GM18858 (cell line): Measurements from ENCODE around the gene PIK3R6.
"Not testable (repeated sequence)": the region's sequence is repeated elsewhere in the genome, so short reads cannot be mapped to it uniquely, and the experiment has no call there.

ENCODE experiments used
- ATAC-seq: cut with Tn5 transposase; IDR thresholded peaks from one replicate; pipeline ENCODE4 v1.9.1; 2021; ENCODE audit not compliant: unreplicated experiment

Gene PIK3R6

GRCh38 chr17:8829036-8829941, 38.2 kb downstream of the PIK3R6 start:
- ATAC-seq, result no peak

GRCh38 chr17:8828517-8828875, 39.0 kb downstream of the PIK3R6 start:
- no peak for ATAC-seq

GRCh38 chr17:8826808-8827435, 40.6 kb downstream of the PIK3R6 start:
- ATAC-seq, result no peak

GRCh38 chr17:8825802-8826201, 41.7 kb downstream of the PIK3R6 start:
- ATAC-seq, result no peak

- no peak for ATAC-seq
Observed at GRCh38 chr17:8823279-8823678, 44.2 kb downstream of the PIK3R6 start.

GRCh38 chr17:8822401-8823035, 45.0 kb downstream of the PIK3R6 start:
- ATAC-seq, result no peak

GRCh38 chr17:8821446-8822105, 45.9 kb downstream of the PIK3R6 start:
- ATAC-seq, result no peak

- ATAC-seq, result no peak
Observed at GRCh38 chr17:8820311-8821010, 47.0 kb downstream of the PIK3R6 start.

- ATAC-seq, result no peak
Observed at GRCh38 chr17:8818654-8819330, 48.7 kb downstream of the PIK3R6 start.

GRCh38 chr17:8818047-8818446, 49.4 kb downstream of the PIK3R6 start:
- no peak for ATAC-seq

GRCh38 chr17:8806926-8807550, 60.4 kb downstream of the PIK3R6 start:
- peak; percentile 83 for ATAC-seq

GRCh38 chr17:8806253-8806925, 61.1 kb downstream of the PIK3R6 start:
- no peak for ATAC-seq

- ATAC-seq, result not testable (repeated sequence)
Observed at GRCh38 chr17:8805396-8805795, 62.1 kb downstream of the PIK3R6 start.

- ATAC-seq, result no peak
Observed at GRCh38 chr17:8803531-8804420, 63.7 kb downstream of the PIK3R6 start.

GRCh38 chr17:8801135-8801840, 66.2 kb downstream of the PIK3R6 start:
- no peak for ATAC-seq

- no peak for ATAC-seq
Observed at GRCh38 chr17:8800656-8801055, 66.8 kb downstream of the PIK3R6 start.

GRCh38 chr17:8799570-8800212, 67.8 kb downstream of the PIK3R6 start:
- no peak for ATAC-seq
